HG03571 (cell line): ENCODE results near the gene PDP2.
"Not testable (repeated sequence)": the region's sequence is repeated elsewhere in the genome, so short reads cannot be mapped to it uniquely, and the experiment has no call there.

ENCODE experiments used
- ATAC-seq: cut with Tn5 transposase; IDR thresholded peaks from one replicate; pipeline ENCODE4 v1.9.1; 2021; ENCODE audit not compliant: unreplicated experiment

PDP2 gene

GRCh38 chr16:66853261-66854139, 26.8 kb upstream of the PDP2 start:
- no peak for ATAC-seq

GRCh38 chr16:66856184-66856730, 24.1 kb upstream of the PDP2 start:
- ATAC-seq: no peak

GRCh38 chr16:66856801-66857200, 23.5 kb upstream of the PDP2 start:
- ATAC-seq: no peak

- ATAC-seq: no peak
These were observed 22.9 kb upstream of the PDP2 start for GRCh38 chr16:66857437-66857836.

GRCh38 chr16:66858740-66859396, 21.4 kb upstream of the PDP2 start:
- ATAC-seq: peak; percentile 57

GRCh38 chr16:66859397-66860068, 20.8 kb upstream of the PDP2 start:
- no peak for ATAC-seq

GRCh38 chr16:66862023-66862520, 18.2 kb upstream of the PDP2 start:
- no peak for ATAC-seq

GRCh38 chr16:66863707-66864106, 16.6 kb upstream of the PDP2 start:
- no peak for ATAC-seq

GRCh38 chr16:66869424-66869823, 10.9 kb upstream of the PDP2 start:
- ATAC-seq: no peak

- not testable (repeated sequence) for ATAC-seq
These were observed 9.0 kb upstream of the PDP2 start for GRCh38 chr16:66871363-66871762.

GRCh38 chr16:66871840-66872239, 8.5 kb upstream of the PDP2 start:
- no peak for ATAC-seq

- ATAC-seq: no peak
These were observed 7.8 kb upstream of the PDP2 start for GRCh38 chr16:66872559-66872942.

- peak; percentile 80 for ATAC-seq
These were observed 7.2 kb upstream of the PDP2 start for GRCh38 chr16:66872943-66873684.

- ATAC-seq: no peak
These were observed 6.6 kb upstream of the PDP2 start for GRCh38 chr16:66873685-66874055.

GRCh38 chr16:66874079-66874775, 6.1 kb upstream of the PDP2 start:
- no peak for ATAC-seq

GRCh38 chr16:66878067-66878466, 2.2 kb upstream of the PDP2 start:
- ATAC-seq: no peak

GRCh38 chr16:66881014-66881417, 701 bp downstream of the PDP2 start:
- ATAC-seq: no peak

GRCh38 chr16:66881560-66881959, 1.2 kb downstream of the PDP2 start:
- ATAC-seq: no peak

GRCh38 chr16:66881964-66882508, 1.7 kb downstream of the PDP2 start:
- ATAC-seq: no peak

GRCh38 chr16:66882702-66883101, 2.4 kb downstream of the PDP2 start:
- ATAC-seq: no peak
